ENCODE measurements around the gene OAF.

OAF gene

GRCh38 chr11:120254788-120255518 is 44.1 kb downstream of the OAF start:
- no peak for TF ChIP-seq CTCF (IDR thresholded peaks at IDR 0.05)
- H3K27ac ChIP-seq = no peak overlapping the region
- no peak for DNase-seq (ENCODE audit: low spot score)

GRCh38 chr11:120255519-120255866 is 44.7 kb downstream of the OAF start:
- DNase-seq (ENCODE audit: low spot score) = no peak
- no peak for TF ChIP-seq CTCF (IDR thresholded peaks at IDR 0.05)
- Histone ChIP-seq H3K27ac (no peak overlapping the region), H3K4me3 (no peak overlapping the region)

More at GRCh38 chr11:120254788-120255518, 44.1 kb downstream of the OAF start:
- H3K4me3 ChIP-seq = no peak overlapping the region

- DNase-seq (ENCODE audit: low spot score) = no peak
- H3K4me3 ChIP-seq = no peak overlapping the region
- no peak overlapping the region for H3K27ac ChIP-seq
- TF ChIP-seq CTCF (IDR thresholded peaks at IDR 0.05) = no peak
These were observed 45.3 kb downstream of the OAF start for GRCh38 chr11:120256178-120256577.

GRCh38 chr11:120256779-120257178 is 45.9 kb downstream of the OAF start:
- DNase-seq (ENCODE audit: low spot score) = no peak
- Histone ChIP-seq H3K27ac (no peak overlapping the region), H3K4me3 (no peak overlapping the region)
- no peak for TF ChIP-seq CTCF (IDR thresholded peaks at IDR 0.05)

GRCh38 chr11:120257346-120257745 is 46.5 kb downstream of the OAF start:
- no peak for DNase-seq (ENCODE audit: low spot score)
- no peak for TF ChIP-seq CTCF (IDR thresholded peaks at IDR 0.05)
- H3K4me3 ChIP-seq = no peak overlapping the region
- no peak overlapping the region for H3K27ac ChIP-seq

GRCh38 chr11:120258661-120259060 is 47.8 kb downstream of the OAF start:
- no peak for DNase-seq (ENCODE audit: low spot score)
- H3K27ac ChIP-seq = no peak overlapping the region
- TF ChIP-seq CTCF (IDR thresholded peaks at IDR 0.05) = no peak
- H3K4me3 ChIP-seq = no peak overlapping the region

- no peak for DNase-seq (ENCODE audit: low spot score)
- no peak overlapping the region for H3K27ac ChIP-seq
- no peak overlapping the region for H3K4me3 ChIP-seq
- TF ChIP-seq CTCF (IDR thresholded peaks at IDR 0.05) = no peak
These were observed 48.4 kb downstream of the OAF start for GRCh38 chr11:120259241-120259640.

All from coronary artery (tissue), 2 donors.